Globus pallidus (tissue), 1 donor: ENCODE data around the gene RNF146.
"Not testable (repeated sequence)": the region's sequence is repeated elsewhere in the genome, so short reads cannot be mapped to it uniquely, and the experiment has no call there.

Experiments
- DNase-seq: peaks from one replicate; pipeline ENCODE4 v3.0.0-alpha.2; 2015; ENCODE audit warnings: low spot score

Gene RNF146

GRCh38 chr6:127282184-127282583, 15.5 kb downstream of the RNF146 start:
- no peak for DNase-seq

GRCh38 chr6:127288705-127289104, 22.0 kb downstream of the RNF146 start:
- DNase-seq = no peak

GRCh38 chr6:127289934-127290333, 23.3 kb downstream of the RNF146 start:
- no peak for DNase-seq

GRCh38 chr6:127290391-127291265, 24.0 kb downstream of the RNF146 start:
- DNase-seq = no peak

GRCh38 chr6:127291495-127291894, 24.8 kb downstream of the RNF146 start:
- DNase-seq = no peak

GRCh38 chr6:127297502-127298070, 30.9 kb downstream of the RNF146 start:
- DNase-seq = no peak

- DNase-seq = no peak
These were observed 31.8 kb downstream of the RNF146 start for GRCh38 chr6:127298475-127298874.

GRCh38 chr6:127299522-127300240, 33.0 kb downstream of the RNF146 start:
- no peak for DNase-seq

- DNase-seq = no peak
These were observed 33.7 kb downstream of the RNF146 start for GRCh38 chr6:127300411-127300810.

- no peak for DNase-seq
These were observed 34.6 kb downstream of the RNF146 start for GRCh38 chr6:127301199-127301700.

GRCh38 chr6:127302728-127303660, 36.3 kb downstream of the RNF146 start:
- DNase-seq = peak; percentile 28

GRCh38 chr6:127303917-127304316, 37.3 kb downstream of the RNF146 start:
- no peak for DNase-seq

- DNase-seq = no peak
These were observed 39.1 kb downstream of the RNF146 start for GRCh38 chr6:127305741-127306140.

- DNase-seq = no peak
These were observed 50.9 kb downstream of the RNF146 start for GRCh38 chr6:127317388-127318128.

GRCh38 chr6:127319686-127320085, 53.0 kb downstream of the RNF146 start:
- DNase-seq = no peak

- no peak for DNase-seq
These were observed 61.5 kb downstream of the RNF146 start for GRCh38 chr6:127328043-127328609.

GRCh38 chr6:127331256-127331655, 64.6 kb downstream of the RNF146 start:
- not testable (repeated sequence) for DNase-seq

- no peak for DNase-seq
These were observed 65.8 kb downstream of the RNF146 start for GRCh38 chr6:127332383-127332961.
